Kidney epithelial cell (primary cell): ENCODE data around the gene CNNM2. TPM values are rescaled to one million over a fixed set of nuclear protein-coding genes. Genes with fewer than 3 reads are reported as not detected.

Source experiments
- DNase-seq: peaks from one replicate; pipeline ENCODE4 v3.0.0-alpha.2; 2010; ENCODE audit warnings: low read depth
- H3K27me3 ChIP-seq: 2 replicates; pipeline ENCODE4 v1.6.0; 2011; ENCODE audit warnings: low read length; ENCODE audit not compliant: control insufficient read depth, insufficient read depth
- H3K36me3 ChIP-seq: 2 replicates; pipeline ENCODE4 v1.5.1; 2011; ENCODE audit warnings: low read length; ENCODE audit not compliant: control insufficient read depth, insufficient read depth
- H3K4me3 ChIP-seq: 2 replicates; pipeline ENCODE4 v1.5.1; 2011; ENCODE audit warnings: low read depth, mild to moderate bottlenecking, control low read depth, low read length
- total RNA-seq: library from RNA; depleted of rRNA; stranded (reverse); fragments of >200 nt; gene quantifications from 2 replicates; pipeline ENCODE4 v1.2.3, GENCODE V29; 2015
- TF ChIP-seq, protein P1 (sequence below): IDR thresholded peaks from 2 replicates; pipeline ENCODE4 v1.5.1; 2011; ENCODE audit warnings: mild to moderate bottlenecking, moderate library complexity, low read length, control low read depth, inconsistent platforms; ENCODE audit not compliant: insufficient read depth, poor library complexity, severe bottlenecking

The CNNM2 gene
- total RNA-seq, 1 donor from 2014 or later, result 6.4 TPM

DNA sequence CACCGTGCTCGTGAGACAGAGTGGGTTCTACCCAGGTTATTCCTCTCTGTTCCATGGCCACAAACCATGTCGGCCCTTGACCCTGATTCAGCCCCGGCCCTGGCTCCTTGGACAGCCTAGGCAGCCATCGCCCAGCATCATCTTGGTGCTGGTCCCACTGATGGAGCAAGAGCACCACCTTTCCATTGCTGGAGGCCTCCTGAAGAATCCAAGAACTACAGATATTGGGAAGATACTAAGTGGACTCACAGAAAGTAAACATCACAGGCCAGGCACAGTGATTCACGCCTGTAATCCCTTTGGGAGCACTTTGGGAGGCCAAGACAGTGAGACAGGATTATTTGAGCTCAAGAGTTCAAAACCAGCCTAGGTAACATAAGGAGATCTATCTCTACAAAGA is 149.9 kb downstream of the CNNM2 start:
- DNase-seq, result no peak
- Histone ChIP-seq H3K4me3 (no peak overlapping the region), H3K27me3 (no peaks in the 10 kb centered on the region), H3K36me3 (no peaks in the 10 kb centered on the region)
- TF ChIP-seq, protein P1, sequence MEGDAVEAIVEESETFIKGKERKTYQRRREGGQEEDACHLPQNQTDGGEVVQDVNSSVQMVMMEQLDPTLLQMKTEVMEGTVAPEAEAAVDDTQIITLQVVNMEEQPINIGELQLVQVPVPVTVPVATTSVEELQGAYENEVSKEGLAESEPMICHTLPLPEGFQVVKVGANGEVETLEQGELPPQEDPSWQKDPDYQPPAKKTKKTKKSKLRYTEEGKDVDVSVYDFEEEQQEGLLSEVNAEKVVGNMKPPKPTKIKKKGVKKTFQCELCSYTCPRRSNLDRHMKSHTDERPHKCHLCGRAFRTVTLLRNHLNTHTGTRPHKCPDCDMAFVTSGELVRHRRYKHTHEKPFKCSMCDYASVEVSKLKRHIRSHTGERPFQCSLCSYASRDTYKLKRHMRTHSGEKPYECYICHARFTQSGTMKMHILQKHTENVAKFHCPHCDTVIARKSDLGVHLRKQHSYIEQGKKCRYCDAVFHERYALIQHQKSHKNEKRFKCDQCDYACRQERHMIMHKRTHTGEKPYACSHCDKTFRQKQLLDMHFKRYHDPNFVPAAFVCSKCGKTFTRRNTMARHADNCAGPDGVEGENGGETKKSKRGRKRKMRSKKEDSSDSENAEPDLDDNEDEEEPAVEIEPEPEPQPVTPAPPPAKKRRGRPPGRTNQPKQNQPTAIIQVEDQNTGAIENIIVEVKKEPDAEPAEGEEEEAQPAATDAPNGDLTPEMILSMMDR, result no peak

DNA sequence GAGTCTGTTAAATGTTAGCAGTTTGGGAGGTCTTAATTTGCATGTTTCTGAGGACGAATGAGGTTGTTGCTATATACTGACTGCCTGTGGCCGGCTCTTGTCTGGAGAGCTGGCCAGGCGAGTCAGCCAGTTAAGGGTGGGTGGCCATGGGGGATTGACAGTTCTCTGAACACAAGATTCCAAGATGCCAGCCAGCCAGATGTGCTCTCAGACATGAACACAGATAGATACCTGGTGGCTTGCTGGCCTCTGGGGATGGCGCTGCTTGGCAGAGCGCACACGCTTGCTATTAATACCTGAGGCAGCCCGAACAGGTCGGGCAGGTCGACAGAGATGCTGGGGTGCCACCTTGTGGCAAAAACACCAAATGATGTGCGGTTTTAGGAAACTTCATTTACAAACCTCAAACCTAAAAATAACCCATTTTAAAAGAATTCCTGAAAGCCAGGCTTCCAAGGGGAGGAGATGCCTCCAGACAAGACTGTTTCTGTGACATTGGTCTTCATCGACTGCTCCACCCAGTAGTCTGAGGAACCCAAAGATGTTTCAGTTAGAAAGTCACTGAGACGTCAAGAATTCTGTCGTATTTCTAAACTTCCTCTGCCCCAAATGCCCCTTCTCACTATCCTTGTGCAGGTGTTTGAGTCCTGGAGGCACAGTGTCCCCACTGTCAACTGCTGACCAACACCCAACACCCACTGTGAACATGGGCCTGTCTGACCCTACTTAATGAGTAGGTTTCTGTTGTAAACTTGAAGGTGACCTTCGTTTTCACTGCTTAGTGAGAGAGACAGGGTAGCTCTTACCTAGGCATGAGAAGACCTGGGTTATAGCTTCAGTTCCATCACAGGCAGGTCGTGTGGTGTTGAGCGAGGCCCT is 151.6 kb downstream of the CNNM2 start:
- DNase-seq, result peak; percentile 12
- no peaks in the 10 kb centered on the region for H3K36me3 ChIP-seq
- H3K27me3 ChIP-seq, result no peaks in the 10 kb centered on the region
- no peak overlapping the region for H3K4me3 ChIP-seq
- TF ChIP-seq, protein P1, result peak; percentile 70

DNA sequence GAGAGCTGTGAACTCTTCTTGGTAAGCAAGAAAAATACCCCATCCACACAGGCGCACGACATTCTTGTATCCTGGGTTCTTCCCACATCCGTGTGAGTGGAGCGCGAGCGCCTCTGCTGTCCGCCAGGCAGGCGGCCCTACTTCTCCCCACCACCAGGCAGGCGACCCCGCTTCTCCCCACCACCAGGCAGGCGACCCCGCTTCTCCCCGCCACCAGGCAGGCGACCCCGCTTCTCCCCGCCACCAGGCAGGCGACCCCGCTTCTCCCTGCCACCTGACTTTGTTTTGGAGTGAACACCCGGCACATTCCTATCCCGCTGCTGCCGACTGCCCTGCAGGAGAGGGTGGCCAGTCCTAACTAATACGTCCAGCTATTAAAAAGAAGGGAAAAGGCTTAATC is 154.2 kb downstream of the CNNM2 start:
- Histone ChIP-seq H3K4me3 (no peak overlapping the region), H3K36me3 (no peaks in the 10 kb centered on the region), H3K27me3 (no peaks in the 10 kb centered on the region)
- no peak for DNase-seq
- TF ChIP-seq, protein P1, result no peak

DNA sequence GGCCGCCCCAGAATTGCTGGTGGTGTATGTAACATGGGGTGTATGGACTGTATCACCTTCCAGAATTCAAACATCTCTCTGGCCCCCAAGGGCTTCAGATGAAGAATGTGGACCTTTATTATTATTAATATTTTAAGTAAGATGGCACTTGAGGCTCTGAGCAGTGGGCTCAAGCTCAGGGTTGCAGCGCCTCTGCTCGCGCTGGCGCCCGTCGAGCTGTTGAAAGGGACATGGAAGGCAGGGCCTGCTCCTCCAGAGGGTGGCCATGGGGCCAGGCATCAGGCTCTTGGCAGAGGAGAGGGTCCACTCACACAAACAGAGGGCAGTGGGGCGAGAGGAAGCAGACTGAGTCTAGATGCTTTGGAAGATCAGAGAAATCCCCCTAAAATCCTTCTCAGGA is 154.8 kb downstream of the CNNM2 start:
- DNase-seq, result no peak
- Histone ChIP-seq H3K36me3 (no peaks in the 10 kb centered on the region), H3K4me3 (no peak overlapping the region), H3K27me3 (no peaks in the 10 kb centered on the region)
- TF ChIP-seq, protein P1, result no peak

DNA sequence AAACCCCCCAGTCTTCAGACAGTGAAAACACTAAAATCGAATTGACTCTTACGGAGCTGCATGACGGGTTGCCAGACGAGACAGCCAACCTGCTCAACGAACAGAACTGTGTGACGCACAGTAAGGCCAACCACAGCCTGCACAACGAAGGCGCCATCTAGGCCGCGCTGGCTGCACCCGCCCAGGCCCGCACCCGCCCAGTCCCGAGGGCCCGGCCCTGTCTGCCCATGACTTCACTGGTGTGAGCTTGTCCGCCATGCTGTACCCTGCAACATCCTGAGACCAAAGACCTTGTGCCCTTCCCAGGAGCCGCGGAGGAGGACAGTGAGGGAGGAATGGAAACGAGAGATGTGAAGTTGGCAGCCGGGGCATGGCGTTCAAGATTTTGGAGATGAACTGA is 158.9 kb downstream of the CNNM2 start:
- TF ChIP-seq, protein P1, result no peak
- no peak for DNase-seq
- H3K4me3 ChIP-seq, result no peak overlapping the region
- no peaks in the 10 kb centered on the region for H3K27me3 ChIP-seq
- no peaks in the 10 kb centered on the region for H3K36me3 ChIP-seq
